Right lobe of liver (tissue), 6 donors: Measurements from ENCODE around the gene SF1. TPM values are rescaled to one million over a fixed set of nuclear protein-coding genes. Genes with fewer than 3 reads are reported as not detected.
A peak's percentile ranks its signal among the peaks of the same experiment; 100 is the strongest.

Source experiments
- ATAC-seq, 4 donors: fragments of 200-7000 bp; cut with Tn5 transposase; one replicate each; pipeline ENCODE4 v1.9.1; 2020; ENCODE audit warnings: mild to moderate bottlenecking in 4 of 4, moderate library complexity in 4 of 4
- DNase-seq, 3 donors: peaks; one replicate each; pipeline ENCODE4 v3.0.0-alpha.2; 2020
- H3K27ac ChIP-seq, 3 donors: fragments of 200-600 bp; one replicate each; pipeline ENCODE4 v1.8.0; 2022
- H3K27me3 ChIP-seq, 2 donors: fragments of 200-600 bp; one replicate each; pipeline ENCODE4 v1.8.0; 2022
- H3K36me3 ChIP-seq, 4 donors: fragments of 200-600 bp; sonication (generic) in 1 of 4; one replicate each; pipeline versions ENCODE4 v1.5.1 to v1.8.0; 2017 to 2022; ENCODE audit warnings: control low read depth in 1 of 4
- H3K4me1 ChIP-seq, 4 donors: fragments of 200-600 bp; sonication (generic) in 1 of 4; one replicate each; pipeline versions ENCODE4 v1.5.1 to v1.8.0; 2017 to 2022; ENCODE audit warnings: control low read depth in 1 of 4
- H3K4me3 ChIP-seq, 3 donors: fragments of 200-600 bp; one replicate each; pipeline ENCODE4 v1.8.0; 2022
- H3K9me3 ChIP-seq, 4 donors: fragments of 200-600 bp; sonication (generic) in 1 of 4; one replicate each; pipeline versions ENCODE4 v1.5.1 to v1.8.0; 2017 to 2022; ENCODE audit warnings: control low read depth in 1 of 4
- POLR2A ChIP-seq: fragments of 450-650 bp; IDR thresholded peaks from one replicate; pipeline ENCODE4 v1.6.1; 2017; ENCODE audit warnings: antibody characterized with exemption, mild to moderate bottlenecking
- WGBS: methylation state at CpG from one replicate; pipeline ENCODE4 v1.1.6; 2018; ENCODE audit warnings: low coverage, low lambda C conversion rate; ENCODE audit not compliant: insufficient coverage; ENCODE audit errors: missing lambda C conversion rate; 5-methylcytosine and 5-hydroxymethylcytosine counted together
- intact Hi-C, 2 donors: fragments of 100-400 bp; cut with DNase I; formaldehyde crosslinking; loops; one replicate each; pipeline versions ENCODE4 v1.11.2 to v1.14.1; 2022
- total RNA-seq, 6 experiments: library from RNA; depleted of rRNA in 2 of 6; stranded (reverse); fragments of >200 nt in 2 of 6; fragmentation: NEBNext Ultra II Directional in 3 of 6; extraction: Animal tissue kit (Norgen Biotek cat#: 25700) in 3 of 6; gene quantifications; one replicate each; pipeline versions ENCODE4 v1.1.0 to v1.2.4, GENCODE V29; 2016 to 2023
- TF ChIP-seq, protein P1 (sequence below), 4 donors: fragments of 200-600 bp in 3 of 4; fragments of 450-650 bp in 1 of 4; IDR thresholded peaks; one replicate each; pipeline versions ENCODE4 v1.5.1 to v1.8.0; 2016 to 2022; ENCODE audit warnings: antibody characterized with exemption in 4 of 4, mild to moderate bottlenecking in 2 of 4
- donor health status: DM: no; HTN: yes; CAD: no.
- donor health status: DM: no; HTN: no; CAD: no.
- donor health status: DM: no; HTN: no; CAD: no.
- donor health status: DM: no; HTN: yes; CAD: no.
- donor health status: DM: no; HTN: yes; CAD: no.

Gene SF1
- total RNA-seq, 6 experiments from 2014 or later, result 92.7 to 164 (median 141) TPM

- Histone ChIP-seq H3K27me3 (no peaks in the 10 kb centered on the region), H3K4me3 (no peak overlapping the region), H3K4me1 (peaks cover 0 to 14% (median 0%) of the 10 kb centered on the region in 4 donors), H3K27ac (no peak overlapping the region), H3K36me3 (no peaks in the 10 kb centered on the region), H3K9me3 (no peaks in the 10 kb centered on the region)
- DNase-seq (peak in 1 of 3 donors; percentile 45), ATAC-seq (peak; percentile 16 to 36 (median 30))
- TF ChIP-seq, protein P1, sequence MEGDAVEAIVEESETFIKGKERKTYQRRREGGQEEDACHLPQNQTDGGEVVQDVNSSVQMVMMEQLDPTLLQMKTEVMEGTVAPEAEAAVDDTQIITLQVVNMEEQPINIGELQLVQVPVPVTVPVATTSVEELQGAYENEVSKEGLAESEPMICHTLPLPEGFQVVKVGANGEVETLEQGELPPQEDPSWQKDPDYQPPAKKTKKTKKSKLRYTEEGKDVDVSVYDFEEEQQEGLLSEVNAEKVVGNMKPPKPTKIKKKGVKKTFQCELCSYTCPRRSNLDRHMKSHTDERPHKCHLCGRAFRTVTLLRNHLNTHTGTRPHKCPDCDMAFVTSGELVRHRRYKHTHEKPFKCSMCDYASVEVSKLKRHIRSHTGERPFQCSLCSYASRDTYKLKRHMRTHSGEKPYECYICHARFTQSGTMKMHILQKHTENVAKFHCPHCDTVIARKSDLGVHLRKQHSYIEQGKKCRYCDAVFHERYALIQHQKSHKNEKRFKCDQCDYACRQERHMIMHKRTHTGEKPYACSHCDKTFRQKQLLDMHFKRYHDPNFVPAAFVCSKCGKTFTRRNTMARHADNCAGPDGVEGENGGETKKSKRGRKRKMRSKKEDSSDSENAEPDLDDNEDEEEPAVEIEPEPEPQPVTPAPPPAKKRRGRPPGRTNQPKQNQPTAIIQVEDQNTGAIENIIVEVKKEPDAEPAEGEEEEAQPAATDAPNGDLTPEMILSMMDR (IDR thresholded peaks at IDR 0.05), result no peak
- TF ChIP-seq POLR2A, result no peak
- intact Hi-C loops, result no loop called here
- WGBS, result no CpG with 5 or more reads among the region's 23 CpGs
Measured at GRCh38 chr11:64734811-64735724, 43.3 kb downstream of the SF1 start.

DNA sequence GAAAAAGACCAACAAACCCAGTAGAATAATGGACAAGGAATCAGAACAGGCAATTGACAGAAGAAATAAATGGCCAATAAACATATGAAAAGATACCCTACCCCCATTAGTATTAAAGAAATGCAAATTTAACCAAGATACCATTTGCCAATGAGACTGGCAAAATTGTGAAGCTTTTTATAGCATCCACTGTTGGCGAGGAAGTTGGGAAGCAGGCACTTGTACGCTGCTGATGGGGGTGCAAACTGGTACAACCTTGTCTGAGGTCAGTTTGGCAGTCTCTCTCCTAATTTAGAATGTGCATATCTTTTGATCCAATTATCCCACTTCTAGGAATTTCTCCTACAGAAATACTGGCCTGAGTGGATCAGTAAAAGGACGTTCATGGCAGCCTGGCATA is 46.7 kb downstream of the SF1 start:
- 88% methylated on average over 1 of the region's 3 CpGs for WGBS
- ATAC-seq (no peak), DNase-seq (no peak)
- Histone ChIP-seq H3K36me3 (no peaks in the 10 kb centered on the region), H3K27me3 (no peaks in the 10 kb centered on the region), H3K9me3 (no peaks in the 10 kb centered on the region), H3K27ac (no peak overlapping the region), H3K4me1 (peaks cover 0 to 22% (median 0%) of the 10 kb centered on the region in 4 donors), H3K4me3 (no peak overlapping the region)
- intact Hi-C loops, result no loop called here
- TF ChIP-seq POLR2A, result no peak
- TF ChIP-seq, protein P1 (IDR thresholded peaks at IDR 0.05), result no peak

- Histone ChIP-seq H3K27ac (no peak overlapping the region), H3K27me3 (no peaks in the 10 kb centered on the region), H3K9me3 (no peaks in the 10 kb centered on the region), H3K4me1 (peaks cover 0 to 26% (median 5%) of the 10 kb centered on the region in 4 donors), H3K36me3 (no peaks in the 10 kb centered on the region), H3K4me3 (no peak overlapping the region)
- peak; percentile 57 to 63 (median 63) for DNase-seq
- TF ChIP-seq POLR2A, result no peak
- TF ChIP-seq, protein P1 (IDR thresholded peaks at IDR 0.05), result no peak
- ATAC-seq, result peak; percentile 48 to 64 (median 56)
- WGBS, result 15% methylated on average over 7 of the region's 21 CpGs
- intact Hi-C loops, result no loop called here
Measured at GRCh38 chr11:64729851-64730382, 48.4 kb downstream of the SF1 start.

- peaks cover 0 to 33% (median 8%) of the 10 kb centered on the region in 4 donors for H3K4me1 ChIP-seq
- H3K27me3 ChIP-seq, result no peaks in the 10 kb centered on the region
- 72% methylated on average over 3 of the region's 11 CpGs for WGBS
- no peaks in the 10 kb centered on the region for H3K36me3 ChIP-seq
- ATAC-seq (no peak), DNase-seq (peak in 1 of 3 donors; percentile 30)
- H3K9me3 ChIP-seq, result no peaks in the 10 kb centered on the region
- intact Hi-C loops, result no loop called here
- no peak overlapping the region for H3K27ac ChIP-seq
- TF ChIP-seq, protein P1 (IDR thresholded peaks at IDR 0.05), result no peak
- TF ChIP-seq POLR2A, result no peak
- no peak overlapping the region for H3K4me3 ChIP-seq
Measured at GRCh38 chr11:64728757-64729365, 49.5 kb downstream of the SF1 start.
